MCF 10A (cell line): ENCODE data around the gene TXNDC5. TPM values are rescaled to one million over a fixed set of nuclear protein-coding genes. Genes with fewer than 3 reads are reported as not detected.

Experiments used
- BruUV-seq: library from RNA; stranded (reverse); fragments of 400-500 nt; replicated peaks from 2 replicates; lab custom pipeline; 2021; lab: Mats Ljungman, UMichigan
- CTCF ChIA-PET: fragments of 300-600 bp; sonication (Branson Sonifier 250); formaldehyde crosslinking; extraction: SDS; loops from one replicate; lab custom pipeline; 2021; ENCODE audit warnings: antibody characterized with exemption, inconsistent platforms; lab: Yijun Ruan, JAX
- POLR2A ChIA-PET: fragments of 300-600, 350-650 bp; sonication (Branson Sonifier 250); formaldehyde crosslinking; extraction: SDS; loops from one replicate; lab custom pipeline; 2020; ENCODE audit warnings: antibody characterized with exemption, inconsistent platforms; lab: Yijun Ruan, JAX
- DNase-seq: peaks from one replicate; pipeline ENCODE4 v3.0.0-alpha.2; 2018; ENCODE audit not compliant: unreplicated experiment
- H3K27ac Mint-ChIP-seq: one replicate; pipeline ENCODE4 v1.8.0; 2022; ENCODE audit warnings: mild to moderate bottlenecking, low read depth, mixed read lengths; ENCODE audit not compliant: unreplicated experiment
- H3K27me3 Mint-ChIP-seq: one replicate; pipeline ENCODE4 v1.8.0; 2022; ENCODE audit warnings: mixed read lengths; ENCODE audit not compliant: insufficient read depth, unreplicated experiment
- H3K36me3 Mint-ChIP-seq: one replicate; pipeline ENCODE4 v1.8.0; 2022; ENCODE audit warnings: mild to moderate bottlenecking, moderate library complexity, mixed read lengths; ENCODE audit not compliant: insufficient read depth, unreplicated experiment
- H3K4me1 Mint-ChIP-seq: one replicate; pipeline ENCODE4 v1.8.0; 2022; ENCODE audit warnings: mixed read lengths; ENCODE audit not compliant: insufficient read depth, unreplicated experiment
- H3K4me3 Mint-ChIP-seq: one replicate; pipeline ENCODE4 v1.8.0; 2022; ENCODE audit warnings: mild to moderate bottlenecking, moderate library complexity, mixed read lengths; ENCODE audit not compliant: unreplicated experiment
- H3K9me3 Mint-ChIP-seq: one replicate; pipeline ENCODE4 v1.8.0; 2022; ENCODE audit warnings: mixed read lengths; ENCODE audit not compliant: unreplicated experiment
- CTCF ChIP-seq: fragments of 200-600 bp; IDR thresholded peaks from one replicate; pipeline ENCODE4 v1.8.0; 2022; ENCODE audit warnings: antibody characterized with exemption, mild to moderate bottlenecking; ENCODE audit not compliant: unreplicated experiment
- intact Hi-C: fragments of 100-400 bp; cut with micrococcal nuclease; formaldehyde crosslinking; loops from 2 replicates; pipeline ENCODE4 v1.14.1; 2022
- total RNA-seq: library from RNA; stranded (reverse); gene quantifications from 2 replicates; pipeline ENCODE4 v1.2.3, GENCODE V29; 2022

TXNDC5 gene
- total RNA-seq, 1 experiment from 2014 or later: 195 TPM

- no peaks in the 10 kb centered on the region for H3K4me1 Mint-ChIP-seq
- H3K36me3 Mint-ChIP-seq: peaks cover 82% of the 10 kb centered on the region
- ChIA-PET POLR2A (no interaction called here), CTCF (interaction anchor here (1.4 kb wide), 1 partner anchor 20 kb away, joined by 3 read pairs; no protein-coding TSS in a partner anchor)
- no peaks in the 10 kb centered on the region for H3K27me3 Mint-ChIP-seq
- no peak overlapping the region for H3K27ac Mint-ChIP-seq
- no peak overlapping the region for H3K4me3 Mint-ChIP-seq
- no peak for DNase-seq
- no peaks in the 10 kb centered on the region for H3K9me3 Mint-ChIP-seq
- no TSS peak for BruUV-seq
- no peak for TF ChIP-seq CTCF
- intact Hi-C loops: no loop called here
Observed at GRCh38 chr6:7891078-7891872, 19.3 kb downstream of the TXNDC5 start.

GRCh38 chr6:7888587-7889357 is 21.8 kb downstream of the TXNDC5 start:
- no TSS peak for BruUV-seq
- Mint-ChIP-seq H3K4me3 (no peak overlapping the region), H3K27ac (no peak overlapping the region)

GRCh38 chr6:7887278-7887991 is 23.2 kb downstream of the TXNDC5 start:
- no peak for TF ChIP-seq CTCF
- H3K9me3 Mint-ChIP-seq: no peaks in the 10 kb centered on the region

More at GRCh38 chr6:7888587-7889357, 21.8 kb downstream of the TXNDC5 start:
- Mint-ChIP-seq H3K4me1 (no peaks in the 10 kb centered on the region), H3K9me3 (no peaks in the 10 kb centered on the region), H3K36me3 (peaks cover 87% of the 10 kb centered on the region), H3K27me3 (no peaks in the 10 kb centered on the region)
- no peak for DNase-seq
- intact Hi-C loops: no loop called here
- CTCF ChIA-PET: no interaction called here
- POLR2A ChIA-PET: no interaction called here
- TF ChIP-seq CTCF: no peak

GRCh38 chr6:7886132-7886531 is 24.5 kb downstream of the TXNDC5 start:
- Mint-ChIP-seq H3K4me3 (no peak overlapping the region), H3K27ac (no peak overlapping the region), H3K9me3 (no peaks in the 10 kb centered on the region), H3K4me1 (no peaks in the 10 kb centered on the region), H3K36me3 (peaks cover 84% of the 10 kb centered on the region), H3K27me3 (no peaks in the 10 kb centered on the region)
- ChIA-PET CTCF (no interaction called here), POLR2A (no interaction called here)
- no peak for DNase-seq
- TF ChIP-seq CTCF: no peak
- BruUV-seq: no TSS peak
- intact Hi-C loops: no loop called here

More at GRCh38 chr6:7887278-7887991, 23.2 kb downstream of the TXNDC5 start:
- POLR2A ChIA-PET: no interaction called here
- intact Hi-C loops: no loop called here
- Mint-ChIP-seq H3K4me3 (no peak overlapping the region), H3K4me1 (no peaks in the 10 kb centered on the region), H3K27me3 (no peaks in the 10 kb centered on the region), H3K27ac (peak overlapping the region; percentile 31), H3K36me3 (peaks cover 89% of the 10 kb centered on the region)
- BruUV-seq: no TSS peak
- DNase-seq: no peak
- CTCF ChIA-PET: no interaction called here
